ENCODE data around the gene IRGQ. TPM values are rescaled to one million over a fixed set of nuclear protein-coding genes. Genes with fewer than 3 reads are reported as not detected.
A peak's percentile ranks its signal among the peaks of the same experiment; 100 is the strongest.
"Not testable (repeated sequence)": the region's sequence is repeated elsewhere in the genome, so short reads cannot be mapped to it uniquely, and the experiment has no call there.

IRGQ gene
- total and polyA plus RNA-seq, 2 donors: 5.9 to 26.2 TPM

GRCh38 chr19:43619262-43620060, 23.5 kb upstream of the IRGQ start, which contains the start of gene ZNF428:
Gene ZNF428 (minus strand): TSS chr19:43619629. CDS start chr19:43614304, 5,325 bp downstream.
- peak; percentile 77 for DNase-seq (ENCODE audit: extremely low spot score)
- Histone ChIP-seq H3K27ac (ENCODE audit: low read depth) (peak within 1 kb of the TSS; percentile 77), H3K4me1 (ENCODE audit: insufficient read depth) (no peaks in the 10 kb centered on the region), H3K36me3 (ENCODE audit: insufficient read depth) (no peaks in the 10 kb centered on the region), H3K4me3 (ENCODE audit: low read depth, low read length) (peak within 1 kb of the TSS; percentile 69)
- under 1% methylated on average over 81 of the region's 81 CpGs for WGBS

- no peak for DNase-seq (ENCODE audit: extremely low spot score)
- H3K4me1 ChIP-seq (ENCODE audit: insufficient read depth): no peaks in the 10 kb centered on the region
- WGBS: under 1% methylated on average over 14 of the region's 14 CpGs
- no peaks in the 10 kb centered on the region for H3K36me3 ChIP-seq (ENCODE audit: insufficient read depth)
- peak overlapping the region; percentile 77 for H3K27ac ChIP-seq (ENCODE audit: low read depth)
- peak overlapping the region; percentile 69 for H3K4me3 ChIP-seq (ENCODE audit: low read depth, low read length)
These were observed 23.0 kb upstream of the IRGQ start for GRCh38 chr19:43618921-43619261.

- H3K27ac ChIP-seq (ENCODE audit: low read depth): no peak overlapping the region
- 88% methylated on average over 6 of the region's 6 CpGs for WGBS
- no peak for DNase-seq (ENCODE audit: extremely low spot score)
- no peak overlapping the region for H3K4me3 ChIP-seq (ENCODE audit: low read depth, low read length)
- no peaks in the 10 kb centered on the region for H3K4me1 ChIP-seq (ENCODE audit: insufficient read depth)
- H3K36me3 ChIP-seq (ENCODE audit: insufficient read depth): no peaks in the 10 kb centered on the region
These were observed 21.0 kb upstream of the IRGQ start for GRCh38 chr19:43616954-43617353.

GRCh38 chr19:43616306-43616705, 20.4 kb upstream of the IRGQ start:
- no peak overlapping the region for H3K4me3 ChIP-seq (ENCODE audit: low read depth, low read length)
- H3K27ac ChIP-seq (ENCODE audit: low read depth): no peak overlapping the region
- H3K4me1 ChIP-seq (ENCODE audit: insufficient read depth): no peaks in the 10 kb centered on the region
- DNase-seq (ENCODE audit: extremely low spot score): no peak
- 65% methylated on average over 1 of the region's 1 CpG for WGBS
- no peaks in the 10 kb centered on the region for H3K36me3 ChIP-seq (ENCODE audit: insufficient read depth)

GRCh38 chr19:43612374-43612773, 16.4 kb upstream of the IRGQ start:
- Histone ChIP-seq H3K36me3 (ENCODE audit: insufficient read depth) (peaks cover 2% of the 10 kb centered on the region), H3K4me1 (ENCODE audit: insufficient read depth) (no peaks in the 10 kb centered on the region), H3K4me3 (ENCODE audit: low read depth, low read length) (no peak overlapping the region), H3K27ac (ENCODE audit: low read depth) (no peak overlapping the region)
- DNase-seq (ENCODE audit: extremely low spot score): no peak
- WGBS: 97% methylated on average over 12 of the region's 12 CpGs

- Histone ChIP-seq H3K27ac (ENCODE audit: low read depth) (no peak within 1 kb of the TSS), H3K4me3 (ENCODE audit: low read depth, low read length) (no peak within 1 kb of the TSS), H3K4me1 (ENCODE audit: insufficient read depth) (no peaks in the 10 kb centered on the region), H3K36me3 (ENCODE audit: insufficient read depth) (peaks cover 2% of the 10 kb centered on the region)
- no peak for DNase-seq (ENCODE audit: extremely low spot score)
- 90% methylated on average over 3 of the region's 3 CpGs for WGBS
These were observed 15.9 kb upstream of the IRGQ start, which contains the start of gene SRRM5 for GRCh38 chr19:43611788-43612187. Gene SRRM5 (plus strand): TSS chr19:43612088. CDS start chr19:43612122, 34 bp downstream.

GRCh38 chr19:43610493-43610892, 14.6 kb upstream of the IRGQ start:
- H3K4me1 ChIP-seq (ENCODE audit: insufficient read depth): no peaks in the 10 kb centered on the region
- 54% methylated on average over 3 of the region's 3 CpGs for WGBS
- peaks cover 2% of the 10 kb centered on the region for H3K36me3 ChIP-seq (ENCODE audit: insufficient read depth)
- H3K4me3 ChIP-seq (ENCODE audit: low read depth, low read length): no peak overlapping the region
- H3K27ac ChIP-seq (ENCODE audit: low read depth): no peak overlapping the region
- DNase-seq (ENCODE audit: extremely low spot score): no peak

GRCh38 chr19:43609872-43610271, 13.9 kb upstream of the IRGQ start:
- 84% methylated on average over 7 of the region's 7 CpGs for WGBS
- no peak for DNase-seq (ENCODE audit: extremely low spot score)
- H3K4me3 ChIP-seq (ENCODE audit: low read depth, low read length): no peak overlapping the region
- H3K36me3 ChIP-seq (ENCODE audit: insufficient read depth): peaks cover 2% of the 10 kb centered on the region
- no peak overlapping the region for H3K27ac ChIP-seq (ENCODE audit: low read depth)
- no peaks in the 10 kb centered on the region for H3K4me1 ChIP-seq (ENCODE audit: insufficient read depth)

- H3K27ac ChIP-seq (ENCODE audit: low read depth): no peak overlapping the region
- peaks cover 2% of the 10 kb centered on the region for H3K36me3 ChIP-seq (ENCODE audit: insufficient read depth)
- no peak for DNase-seq (ENCODE audit: extremely low spot score)
- H3K4me3 ChIP-seq (ENCODE audit: low read depth, low read length): no peak overlapping the region
- H3K4me1 ChIP-seq (ENCODE audit: insufficient read depth): no peaks in the 10 kb centered on the region
- WGBS: 82% methylated on average over 28 of the region's 28 CpGs
These were observed 11.6 kb upstream of the IRGQ start for GRCh38 chr19:43607238-43608205.

GRCh38 chr19:43606569-43607229, 10.8 kb upstream of the IRGQ start:
- no peak overlapping the region for H3K4me3 ChIP-seq (ENCODE audit: low read depth, low read length)
- DNase-seq (ENCODE audit: extremely low spot score): no peak
- 88% methylated on average over 7 of the region's 7 CpGs for WGBS
- H3K36me3 ChIP-seq (ENCODE audit: insufficient read depth): peaks cover 2% of the 10 kb centered on the region
- H3K27ac ChIP-seq (ENCODE audit: low read depth): no peak overlapping the region
- H3K4me1 ChIP-seq (ENCODE audit: insufficient read depth): no peaks in the 10 kb centered on the region

- no peak overlapping the region for H3K4me3 ChIP-seq (ENCODE audit: low read depth, low read length)
- H3K36me3 ChIP-seq (ENCODE audit: insufficient read depth): peaks cover 2% of the 10 kb centered on the region
- no peaks in the 10 kb centered on the region for H3K4me1 ChIP-seq (ENCODE audit: insufficient read depth)
- 70% methylated on average over 7 of the region's 7 CpGs for WGBS
- H3K27ac ChIP-seq (ENCODE audit: low read depth): no peak overlapping the region
- no peak for DNase-seq (ENCODE audit: extremely low spot score)
These were observed 10.1 kb upstream of the IRGQ start for GRCh38 chr19:43605875-43606568.

- H3K4me3 ChIP-seq (ENCODE audit: low read depth, low read length); H3K36me3 ChIP-seq (ENCODE audit: insufficient read depth); H3K27ac ChIP-seq (ENCODE audit: low read depth); H3K4me1 ChIP-seq (ENCODE audit: insufficient read depth); DNase-seq (ENCODE audit: extremely low spot score): not testable (repeated sequence)
- 79% methylated on average over 5 of the region's 5 CpGs for WGBS
These were observed 4.4 kb upstream of the IRGQ start for GRCh38 chr19:43600326-43600725.
